ENCODE results near the gene INPP4A.

GRCh38 chr2:98405301-98405700, 39.4 kb upstream of the INPP4A start:
- no peak for TF ChIP-seq CTCF (conservative IDR thresholded peaks at IDR 0.05; ENCODE audit: low read depth, low read length)
- TF ChIP-seq EZH2phosphoT487 (IDR thresholded peaks at IDR 0.05; ENCODE audit: borderline replicate concordance, low read length), result no peak

Data from PC-3 (cell line).